ENCODE measurements around the gene RAG2. TPM values are rescaled to one million over a fixed set of nuclear protein-coding genes. Genes with fewer than 3 reads are reported as not detected.
"Not testable (repeated sequence)": the region's sequence is repeated elsewhere in the genome, so short reads cannot be mapped to it uniquely, and the experiment has no call there.

Gene RAG2
- total and polyA plus RNA-seq, 4 donors, result not detected

DNA sequence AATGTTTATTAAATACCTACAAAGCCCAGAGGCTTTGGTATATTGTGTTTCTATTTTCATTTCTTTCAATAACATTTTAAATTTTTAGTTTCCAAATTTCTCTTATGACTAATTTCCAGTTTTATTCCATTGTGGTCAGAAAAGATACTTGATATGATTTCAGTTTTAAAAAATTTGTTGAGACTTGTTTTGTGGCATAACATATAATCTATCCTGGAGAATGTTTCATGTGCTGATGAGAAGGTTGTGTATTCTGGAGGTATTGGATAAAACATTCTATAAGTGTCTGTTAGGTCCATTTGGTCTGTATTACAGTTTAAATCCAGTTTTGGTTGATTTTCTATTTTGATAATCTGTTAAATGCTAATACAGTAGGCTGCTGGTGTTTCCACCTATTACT is 40.0 kb downstream of the RAG2 start:
- H3K4me1 ChIP-seq (ENCODE audit: control insufficient read depth in 5 of 5, insufficient read depth in 5 of 5, low read length in 5 of 5), result no peaks in the 10 kb centered on the region
- no peaks in the 10 kb centered on the region for H3K36me3 ChIP-seq (ENCODE audit: control insufficient read depth in 4 of 4, insufficient read depth in 4 of 4, low read length in 4 of 4)
- DNase-seq (no peak), ATAC-seq (ENCODE audit: insufficient read depth, low FRiP score) (no peak)
- H3K4me3 ChIP-seq, result no peak overlapping the region
- no peak overlapping the region for H3K9ac ChIP-seq (ENCODE audit: insufficient read depth in 1 of 2, low read length in 2 of 2)
- H3K27ac ChIP-seq (ENCODE audit: low read depth in 1 of 2, low read length in 1 of 2), result no peak overlapping the region
- H3K9me3 ChIP-seq (ENCODE audit: control insufficient read depth in 4 of 4, insufficient read depth in 3 of 4, low read length in 3 of 4), result peaks cover 0 to 2% (median 0%) of the 10 kb centered on the region in 4 donors
- no peaks in the 10 kb centered on the region for H3K27me3 ChIP-seq (ENCODE audit: control insufficient read depth in 3 of 3, insufficient read depth in 3 of 3, low read length in 2 of 3)
- TF ChIP-seq, protein P1, sequence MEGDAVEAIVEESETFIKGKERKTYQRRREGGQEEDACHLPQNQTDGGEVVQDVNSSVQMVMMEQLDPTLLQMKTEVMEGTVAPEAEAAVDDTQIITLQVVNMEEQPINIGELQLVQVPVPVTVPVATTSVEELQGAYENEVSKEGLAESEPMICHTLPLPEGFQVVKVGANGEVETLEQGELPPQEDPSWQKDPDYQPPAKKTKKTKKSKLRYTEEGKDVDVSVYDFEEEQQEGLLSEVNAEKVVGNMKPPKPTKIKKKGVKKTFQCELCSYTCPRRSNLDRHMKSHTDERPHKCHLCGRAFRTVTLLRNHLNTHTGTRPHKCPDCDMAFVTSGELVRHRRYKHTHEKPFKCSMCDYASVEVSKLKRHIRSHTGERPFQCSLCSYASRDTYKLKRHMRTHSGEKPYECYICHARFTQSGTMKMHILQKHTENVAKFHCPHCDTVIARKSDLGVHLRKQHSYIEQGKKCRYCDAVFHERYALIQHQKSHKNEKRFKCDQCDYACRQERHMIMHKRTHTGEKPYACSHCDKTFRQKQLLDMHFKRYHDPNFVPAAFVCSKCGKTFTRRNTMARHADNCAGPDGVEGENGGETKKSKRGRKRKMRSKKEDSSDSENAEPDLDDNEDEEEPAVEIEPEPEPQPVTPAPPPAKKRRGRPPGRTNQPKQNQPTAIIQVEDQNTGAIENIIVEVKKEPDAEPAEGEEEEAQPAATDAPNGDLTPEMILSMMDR (IDR thresholded peaks at IDR 0.05; ENCODE audit: control extremely low read depth, extremely low read depth), result no peak

DNA sequence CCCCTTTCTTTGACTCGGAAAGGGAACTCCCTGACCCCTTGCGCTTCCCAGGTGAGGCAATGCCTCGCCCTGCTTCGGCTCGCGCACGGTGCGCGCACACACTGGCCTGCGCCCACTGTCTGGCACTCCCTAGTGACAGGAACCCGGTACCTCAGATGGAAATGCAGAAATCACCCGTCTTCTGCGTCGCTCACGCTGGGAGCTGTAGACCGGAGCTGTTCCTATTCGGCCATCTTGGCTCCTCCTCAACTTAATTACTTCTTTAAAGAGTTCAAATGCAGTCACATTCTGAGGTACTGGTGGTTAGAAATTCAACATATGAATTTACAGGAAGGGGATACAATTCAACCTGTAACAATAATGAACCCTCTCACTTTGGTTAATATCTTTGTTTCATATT is 40.6 kb downstream of the RAG2 start:
- H3K27ac ChIP-seq (ENCODE audit: low read depth in 1 of 2, low read length in 1 of 2); H3K9ac ChIP-seq (ENCODE audit: insufficient read depth in 1 of 2, low read length in 2 of 2); H3K9me3 ChIP-seq (ENCODE audit: control insufficient read depth in 4 of 4, insufficient read depth in 3 of 4, low read length in 3 of 4); H3K4me3 ChIP-seq; ATAC-seq (ENCODE audit: insufficient read depth, low FRiP score); H3K36me3 ChIP-seq (ENCODE audit: control insufficient read depth in 4 of 4, insufficient read depth in 4 of 4, low read length in 4 of 4); H3K4me1 ChIP-seq (ENCODE audit: control insufficient read depth in 5 of 5, insufficient read depth in 5 of 5, low read length in 5 of 5); DNase-seq; H3K27me3 ChIP-seq (ENCODE audit: control insufficient read depth in 3 of 3, insufficient read depth in 3 of 3, low read length in 2 of 3): not testable (repeated sequence)
- WGBS, 2 donors, result 95% methylated on average over 6 to 15 of the region's 17 CpGs

DNA sequence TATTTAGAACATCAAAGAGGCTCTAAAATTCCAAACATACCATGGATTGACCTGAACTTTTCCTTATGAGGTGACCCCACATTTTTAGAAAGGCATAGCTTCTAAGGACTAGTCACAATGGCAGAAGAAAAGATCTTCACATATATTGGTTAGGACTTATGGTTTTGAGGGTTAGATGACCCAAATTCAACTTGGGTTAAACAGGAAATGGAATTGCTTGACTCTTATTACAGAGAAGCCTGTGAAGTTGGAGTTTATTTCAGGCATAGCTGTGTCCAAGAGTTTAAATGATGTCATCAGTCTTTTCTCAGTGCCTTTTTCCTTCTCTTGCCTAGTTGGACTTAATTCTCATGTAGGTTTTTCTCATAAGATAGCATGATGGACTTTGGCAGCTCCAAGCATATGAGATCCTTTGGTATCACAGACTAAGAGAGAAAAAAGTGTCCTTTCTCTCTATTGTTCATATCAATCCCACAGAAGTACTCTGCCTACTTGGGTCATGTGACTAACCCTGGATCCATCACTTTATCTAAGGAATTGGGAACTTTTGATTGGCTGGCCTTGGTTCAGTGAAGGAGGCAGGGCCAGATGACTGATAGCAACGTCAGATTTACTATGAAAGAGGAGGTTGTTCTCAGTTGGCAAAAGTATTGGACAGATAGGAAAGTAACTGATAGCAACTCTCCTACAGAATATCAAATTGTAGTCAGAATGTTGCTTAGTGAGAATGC is 47.5 kb downstream of the RAG2 start:
- no peaks in the 10 kb centered on the region for H3K27me3 ChIP-seq (ENCODE audit: control insufficient read depth in 3 of 3, insufficient read depth in 3 of 3, low read length in 2 of 3)
- H3K36me3 ChIP-seq (ENCODE audit: control insufficient read depth in 4 of 4, insufficient read depth in 4 of 4, low read length in 4 of 4), result no peaks in the 10 kb centered on the region
- no peak overlapping the region for H3K9ac ChIP-seq (ENCODE audit: insufficient read depth in 1 of 2, low read length in 2 of 2)
- H3K4me1 ChIP-seq (ENCODE audit: control insufficient read depth in 5 of 5, insufficient read depth in 5 of 5, low read length in 5 of 5), result no peaks in the 10 kb centered on the region
- H3K4me3 ChIP-seq, result no peak overlapping the region
- TF ChIP-seq, protein P1 (IDR thresholded peaks at IDR 0.05; ENCODE audit: control extremely low read depth, extremely low read depth), result no peak
- 51 to 71% methylated on average over 1 of the region's 1 CpG for WGBS, 2 donors
- DNase-seq (no peak), ATAC-seq (ENCODE audit: insufficient read depth, low FRiP score) (no peak)
- H3K9me3 ChIP-seq (ENCODE audit: control insufficient read depth in 4 of 4, insufficient read depth in 3 of 4, low read length in 3 of 4), result no peaks in the 10 kb centered on the region
- no peak overlapping the region for H3K27ac ChIP-seq (ENCODE audit: low read depth in 1 of 2, low read length in 1 of 2)

Other genes with a start within 250 kb of the RAG2 start
- gene TRAF6, start 88.0 kb downstream of the RAG2 start, total RNA-seq, result 10 to 100 TPM; 13.1 to 14.0 TPM
- 1 to 10 TPM; 2.2 to 4.5 TPM for gene TRAF6, start 88.0 kb downstream of the RAG2 start, polyA plus RNA-seq
- gene RAG1, start 30.2 kb downstream of the RAG2 start, total RNA-seq, result 1 to 10 TPM; 1.1 to 2.3 TPM
- gene RAG1, start 30.2 kb downstream of the RAG2 start, polyA plus RNA-seq, result under 1 TPM; 0.08 to 0.13 TPM
- 10 to 100 TPM; 17.7 to 36.1 TPM for gene IFTAP, start 3.7 kb downstream of the RAG2 start, total RNA-seq
- 10 to 100 TPM; 18.4 to 30.7 TPM for gene IFTAP, start 3.7 kb downstream of the RAG2 start, polyA plus RNA-seq